CD4-positive, alpha-beta T cell treated with Interleukin-2 at 100 ng/mL for 4 hours (primary cell): ENCODE data around the gene NCL.
A peak's percentile ranks its signal among the peaks of the same experiment; 100 is the strongest.
"Not testable (repeated sequence)": the region's sequence is repeated elsewhere in the genome, so short reads cannot be mapped to it uniquely, and the experiment has no call there.

Source experiments
- DNase-seq: peaks from one replicate; pipeline ENCODE4 v3.0.0-alpha.2; 2020; ENCODE audit warnings: low spot score

The NCL gene

DNA sequence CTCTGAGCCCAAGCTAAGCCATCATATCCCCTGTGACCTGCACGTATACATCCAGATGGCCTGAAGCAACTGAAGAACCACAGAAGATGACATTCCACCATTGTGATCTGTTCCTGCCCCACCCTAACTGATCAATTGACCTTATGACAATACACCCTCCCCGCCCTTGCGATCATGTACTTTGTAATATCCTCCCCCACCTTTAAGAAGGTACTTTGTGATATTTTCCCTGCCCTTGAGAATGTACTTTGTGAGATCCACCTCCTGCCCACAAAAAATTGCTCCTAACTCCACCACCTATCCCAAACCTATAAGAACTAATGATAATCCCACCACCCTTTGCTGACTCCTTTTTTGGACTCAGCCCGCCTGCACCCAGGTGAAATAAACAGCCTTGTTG lies 33.8 kb downstream of the NCL start:
- not testable (repeated sequence) for DNase-seq

DNA sequence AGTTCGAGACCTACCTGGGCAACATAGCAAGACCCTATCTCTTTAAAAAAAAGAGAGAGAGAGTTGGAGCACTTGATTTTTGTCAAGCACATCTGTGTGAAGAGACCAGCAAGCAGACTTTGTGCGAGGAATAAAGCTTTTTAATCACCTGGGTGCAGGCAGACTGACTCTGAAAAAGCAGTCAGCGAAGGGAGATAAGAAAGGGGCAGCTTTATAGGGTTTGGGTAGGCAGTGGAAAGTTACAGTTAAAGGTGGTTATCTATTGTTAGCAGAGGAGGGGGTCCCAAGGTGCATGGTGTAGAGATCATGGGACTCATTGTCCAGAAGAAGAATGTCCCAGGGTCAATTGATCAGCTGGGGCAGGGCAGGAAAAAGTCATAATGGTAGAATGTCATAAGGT lies 34.4 kb downstream of the NCL start:
- DNase-seq: no peak

DNA sequence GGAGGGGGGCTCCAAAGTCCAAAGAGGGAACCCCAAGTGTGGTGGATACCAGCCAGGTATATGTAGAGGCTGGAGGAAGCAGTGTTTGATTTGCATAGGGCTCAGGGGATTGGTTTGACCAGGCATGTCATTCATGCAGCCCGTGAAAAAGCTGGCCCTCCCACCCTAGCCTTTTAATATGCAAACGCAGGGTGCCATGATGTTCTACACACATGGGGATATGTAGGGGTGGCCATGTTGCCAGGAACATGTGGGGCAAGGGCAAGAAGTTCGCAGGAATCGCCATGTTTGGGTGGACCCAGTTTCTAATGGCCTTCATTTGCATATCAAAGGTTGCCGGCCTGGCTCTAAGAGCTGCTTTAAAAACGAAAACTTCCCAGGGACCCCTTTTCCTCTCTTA lies 35.1 kb downstream of the NCL start:
- no peak for DNase-seq

DNA sequence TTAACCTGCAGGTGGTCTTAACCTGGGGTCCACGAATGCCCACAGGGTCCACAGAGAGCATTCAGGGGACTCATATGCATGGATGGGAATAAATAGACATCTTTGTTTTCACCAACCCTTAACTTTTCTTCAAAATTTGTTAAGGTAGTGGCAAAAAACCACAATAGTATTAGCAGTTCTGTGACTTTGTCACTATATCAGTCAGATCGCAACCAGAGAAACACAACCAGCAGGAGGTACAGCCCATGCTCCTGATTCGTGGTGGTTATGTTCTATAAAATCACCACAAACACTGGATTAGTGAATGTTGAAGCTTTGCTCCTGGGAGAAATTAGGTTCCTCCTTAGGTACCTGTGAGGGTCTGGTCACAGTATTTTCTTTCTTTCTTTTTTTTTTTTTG lies 37.2 kb downstream of the NCL start:
- DNase-seq: no peak

DNA sequence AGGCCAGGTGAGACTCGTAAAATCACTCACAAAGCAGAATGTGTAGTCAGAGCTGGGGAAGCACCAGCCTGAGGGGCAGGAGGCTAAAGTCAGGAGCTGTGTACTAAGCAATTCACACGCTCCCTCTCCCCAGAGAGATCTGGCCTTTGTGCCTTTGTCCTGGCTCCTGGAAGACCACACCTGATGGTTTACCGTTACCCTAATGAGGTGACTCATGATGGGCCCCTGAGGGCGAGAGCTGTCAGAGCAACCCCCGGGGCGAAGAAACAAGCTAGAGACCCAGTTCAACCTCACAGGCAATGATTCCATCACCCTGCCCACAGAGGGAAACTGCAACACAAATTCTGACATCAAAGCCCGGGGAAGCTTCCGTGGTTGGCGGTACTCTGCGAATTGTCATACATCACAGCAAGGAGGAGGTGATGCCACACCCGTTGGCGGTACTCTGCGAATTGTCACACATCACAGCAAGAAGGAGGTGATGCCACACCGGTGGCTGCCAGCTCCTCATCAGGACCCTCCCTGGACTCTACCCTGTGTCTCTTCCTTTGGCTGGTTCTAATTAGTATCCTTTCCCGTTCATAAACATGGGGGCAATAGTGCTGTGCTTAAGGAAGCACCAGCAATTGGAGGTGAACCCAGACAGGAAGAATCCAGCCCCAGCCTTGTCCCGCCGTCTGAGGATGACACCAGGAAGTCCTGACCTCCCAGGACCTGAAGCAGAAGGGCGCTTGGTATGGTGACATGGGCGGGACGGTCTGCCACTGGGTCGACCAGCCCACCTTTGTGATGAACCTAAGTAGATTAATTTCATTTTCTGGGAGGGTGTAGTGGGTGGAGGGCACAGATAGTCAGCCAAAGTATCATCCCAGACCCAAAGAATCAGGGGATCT lies 38.2 kb downstream of the NCL start:
- DNase-seq: peak; percentile 85

DNA sequence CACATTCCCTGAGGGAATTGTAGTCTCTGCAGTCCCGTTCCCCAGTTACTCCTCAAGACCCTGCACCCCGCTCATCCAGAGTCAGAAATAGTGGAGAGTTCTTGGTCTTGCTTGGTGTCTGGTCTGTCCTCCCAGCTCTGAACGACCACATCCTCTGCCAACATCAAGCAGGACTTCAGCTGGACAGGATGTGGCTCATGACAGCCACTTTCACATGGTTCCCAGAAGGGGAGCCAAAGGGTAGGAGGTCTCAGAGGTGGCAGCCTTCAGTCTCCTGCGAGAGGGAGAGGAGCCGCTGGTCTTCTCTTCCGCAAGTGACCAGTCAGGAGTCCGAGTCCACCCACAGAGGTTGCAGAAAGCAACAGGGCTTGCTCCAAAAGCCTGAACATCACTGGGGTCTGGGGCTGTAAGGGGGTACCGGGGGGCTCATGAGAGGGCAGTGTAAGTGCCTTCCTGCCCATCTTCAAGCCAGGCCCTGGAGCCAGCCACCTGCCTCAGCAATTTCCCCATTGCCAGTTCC lies 38.9 kb downstream of the NCL start:
- DNase-seq: no peak

DNA sequence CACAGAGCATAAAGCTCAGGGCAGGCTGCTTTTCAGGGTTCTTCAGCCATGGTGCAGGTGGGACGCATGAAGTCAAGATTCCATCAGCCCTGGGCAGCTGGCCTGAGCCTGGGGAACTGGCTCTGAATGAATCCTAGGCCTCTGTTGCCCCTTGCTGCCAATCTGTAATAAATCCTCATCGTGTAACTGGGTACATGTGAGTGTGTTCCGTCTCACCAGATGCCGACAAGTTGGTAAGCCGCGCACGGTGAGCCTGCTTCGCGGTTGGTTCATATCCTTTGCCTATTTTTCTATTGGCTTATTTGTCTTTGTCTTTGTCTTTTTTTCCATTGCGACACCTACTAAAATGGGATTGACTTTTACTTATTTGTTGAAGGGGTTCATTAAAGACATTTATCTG lies 41.1 kb downstream of the NCL start:
- DNase-seq: no peak

DNA sequence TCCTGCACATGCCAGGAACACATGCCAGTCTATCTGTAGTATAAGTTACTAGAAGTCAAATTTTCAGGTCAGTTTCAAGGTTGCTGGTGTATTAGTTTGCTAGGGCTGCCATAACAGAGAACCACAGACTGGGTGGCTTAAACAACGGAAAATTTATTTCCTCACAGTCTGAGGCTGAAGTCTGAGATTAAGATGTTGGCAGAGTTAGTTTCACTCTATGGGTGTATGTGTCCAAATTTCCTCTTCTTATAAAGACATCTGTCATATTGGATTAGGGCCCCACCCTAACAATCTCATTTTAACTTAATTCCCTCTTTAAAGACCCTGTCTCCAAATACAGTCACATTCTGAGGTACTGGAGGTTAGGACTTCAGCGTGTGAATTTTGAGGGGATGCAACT lies 42.2 kb downstream of the NCL start:
- no peak for DNase-seq

DNA sequence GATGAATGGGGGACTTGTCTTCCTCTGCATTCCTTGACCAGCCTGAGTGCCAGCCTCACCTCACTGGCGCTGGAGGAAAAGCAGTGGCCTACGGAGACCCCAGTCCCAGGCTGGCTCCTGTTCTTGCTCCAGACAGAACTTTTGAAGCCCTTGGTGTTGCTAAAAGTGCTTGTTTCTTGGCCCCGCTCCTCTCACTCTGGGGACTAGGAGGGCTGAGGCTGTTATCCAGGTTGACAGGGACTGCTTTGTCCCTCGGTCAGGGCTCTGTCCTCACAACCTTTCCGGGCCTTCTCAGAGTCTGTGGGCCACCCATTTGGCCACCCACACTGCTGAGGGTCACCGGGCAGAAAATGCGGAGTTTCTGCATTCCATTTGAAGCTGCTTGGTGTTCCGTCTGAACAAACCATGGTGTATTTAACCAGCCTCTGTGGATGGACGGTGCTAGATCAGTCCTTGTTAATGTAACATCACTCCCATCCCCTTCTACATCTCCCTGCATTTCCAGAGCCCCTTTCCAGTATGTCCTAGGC lies 43.2 kb downstream of the NCL start:
- no peak for DNase-seq

DNA sequence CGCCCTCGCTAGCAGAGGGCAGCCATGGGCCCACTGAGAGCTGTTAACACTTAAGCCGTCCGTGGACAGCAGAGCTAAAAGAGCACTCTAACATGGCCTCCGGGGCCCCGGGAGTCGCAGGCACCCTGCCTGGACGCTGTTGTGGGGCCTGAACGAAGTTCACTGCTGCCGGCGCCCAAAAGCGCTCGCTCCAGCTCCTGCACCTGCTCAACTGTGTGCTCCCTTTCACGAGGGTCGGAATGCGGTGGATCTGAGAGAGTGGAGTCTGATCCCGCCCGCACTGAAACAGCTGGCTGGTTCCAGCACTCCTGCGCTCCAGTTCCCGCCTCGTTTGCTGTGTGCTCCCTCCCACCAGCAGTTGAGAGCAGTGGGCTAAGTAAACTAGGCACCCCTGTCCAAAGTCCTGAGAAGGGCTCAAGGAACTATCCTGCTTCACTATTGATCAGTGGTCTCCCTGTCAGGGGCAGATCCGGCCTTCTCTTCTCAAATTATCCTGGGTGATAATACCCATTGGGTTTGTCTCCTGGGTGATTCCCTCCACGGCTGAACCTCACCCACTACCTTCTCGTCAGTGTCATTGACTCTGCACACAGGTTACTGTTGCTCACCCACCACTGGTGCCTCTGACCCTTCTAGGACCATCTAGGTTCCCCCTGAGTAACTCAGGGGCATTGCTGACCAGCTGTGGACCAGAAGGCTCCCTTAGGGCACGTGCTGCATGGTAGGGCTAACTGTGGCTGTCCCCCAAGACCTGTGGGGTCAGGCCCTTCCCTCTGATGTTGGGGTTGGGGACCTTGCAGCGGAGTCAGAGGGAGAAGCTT lies 45.3 kb downstream of the NCL start:
- no peak for DNase-seq

DNA sequence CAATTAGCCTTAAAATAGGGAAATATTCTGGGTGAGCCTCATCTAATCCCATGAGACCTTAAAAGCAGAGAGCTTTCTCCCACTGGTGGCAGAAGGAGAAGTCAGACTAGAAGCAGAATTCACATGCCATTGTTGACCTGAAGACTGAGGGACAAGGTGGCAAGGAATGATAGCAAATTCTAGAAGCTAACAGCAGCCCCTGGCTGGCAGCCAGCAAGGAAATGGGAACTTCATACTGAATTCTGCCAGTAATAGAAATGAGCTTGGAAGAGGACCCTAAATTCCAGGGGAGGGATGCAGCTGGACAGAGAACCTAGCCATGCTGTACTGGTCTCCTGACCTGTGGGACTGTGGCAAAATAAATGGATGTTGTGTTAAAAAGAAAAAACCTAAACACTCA lies 49.3 kb downstream of the NCL start:
- no peak for DNase-seq

DNA sequence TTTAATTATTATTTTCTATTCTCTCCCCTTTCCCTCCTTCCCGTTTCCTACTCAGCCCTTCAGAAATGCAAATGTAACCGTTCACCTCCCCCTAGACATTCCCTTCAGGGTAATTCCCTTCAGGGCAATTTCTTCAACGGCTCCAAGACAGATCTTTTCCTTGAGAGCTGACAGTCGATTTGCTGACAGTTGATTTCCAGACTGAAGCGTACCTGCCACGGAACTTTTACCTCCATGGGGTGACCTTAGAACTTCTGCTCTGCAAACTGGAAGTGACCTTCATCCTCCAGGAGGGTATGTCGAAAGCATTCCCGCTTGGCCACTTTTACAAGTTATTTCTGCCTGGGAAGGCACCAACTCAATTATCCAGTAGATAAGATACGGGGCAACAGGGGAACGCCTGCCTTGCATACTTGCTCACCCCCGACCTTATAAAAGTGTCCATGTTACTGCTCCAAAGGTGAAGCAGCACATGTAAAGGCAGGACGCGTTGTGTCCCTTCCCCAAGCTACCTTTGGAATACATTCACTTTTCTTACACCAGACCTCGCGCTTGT lies 50.3 kb downstream of the NCL start:
- DNase-seq: no peak

DNA sequence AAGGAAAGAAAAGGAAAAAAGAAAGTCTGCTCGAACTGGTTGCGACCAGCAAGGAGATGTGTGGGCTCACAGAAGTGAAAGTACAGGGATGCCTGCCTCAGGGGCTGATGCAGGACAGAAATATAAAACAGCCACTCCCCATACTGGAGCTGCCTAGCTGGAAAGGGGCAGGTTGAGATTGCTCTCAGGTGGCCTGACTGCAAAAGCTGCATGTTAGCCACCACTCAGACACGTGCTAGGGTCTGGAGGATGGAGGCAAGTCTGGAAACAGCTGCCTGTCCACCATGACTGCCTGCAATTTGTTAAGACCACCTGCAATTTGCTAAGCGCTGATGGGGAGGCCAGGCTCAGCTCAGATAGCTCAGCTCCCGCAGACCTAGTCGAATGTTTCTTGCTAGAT lies 50.8 kb downstream of the NCL start:
- DNase-seq: no peak

DNA sequence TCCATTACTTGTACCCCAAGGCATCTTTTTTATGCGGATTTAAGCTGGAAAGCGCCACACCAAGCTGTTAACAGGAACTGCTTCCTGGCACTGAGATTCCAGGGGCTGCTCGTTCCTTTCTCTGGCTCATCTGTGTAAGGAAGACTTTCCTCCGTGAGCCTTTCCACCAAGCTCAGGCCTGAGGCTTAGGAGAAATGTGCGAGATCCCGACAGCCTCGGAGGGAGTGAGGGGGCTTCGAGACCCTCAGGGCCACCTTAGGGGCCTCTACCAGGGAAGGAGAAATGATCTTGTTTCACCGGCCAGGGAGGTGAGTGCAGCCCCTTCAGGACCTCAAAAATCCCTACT lies 51.7 kb downstream of the NCL start:
- DNase-seq: no peak

DNA sequence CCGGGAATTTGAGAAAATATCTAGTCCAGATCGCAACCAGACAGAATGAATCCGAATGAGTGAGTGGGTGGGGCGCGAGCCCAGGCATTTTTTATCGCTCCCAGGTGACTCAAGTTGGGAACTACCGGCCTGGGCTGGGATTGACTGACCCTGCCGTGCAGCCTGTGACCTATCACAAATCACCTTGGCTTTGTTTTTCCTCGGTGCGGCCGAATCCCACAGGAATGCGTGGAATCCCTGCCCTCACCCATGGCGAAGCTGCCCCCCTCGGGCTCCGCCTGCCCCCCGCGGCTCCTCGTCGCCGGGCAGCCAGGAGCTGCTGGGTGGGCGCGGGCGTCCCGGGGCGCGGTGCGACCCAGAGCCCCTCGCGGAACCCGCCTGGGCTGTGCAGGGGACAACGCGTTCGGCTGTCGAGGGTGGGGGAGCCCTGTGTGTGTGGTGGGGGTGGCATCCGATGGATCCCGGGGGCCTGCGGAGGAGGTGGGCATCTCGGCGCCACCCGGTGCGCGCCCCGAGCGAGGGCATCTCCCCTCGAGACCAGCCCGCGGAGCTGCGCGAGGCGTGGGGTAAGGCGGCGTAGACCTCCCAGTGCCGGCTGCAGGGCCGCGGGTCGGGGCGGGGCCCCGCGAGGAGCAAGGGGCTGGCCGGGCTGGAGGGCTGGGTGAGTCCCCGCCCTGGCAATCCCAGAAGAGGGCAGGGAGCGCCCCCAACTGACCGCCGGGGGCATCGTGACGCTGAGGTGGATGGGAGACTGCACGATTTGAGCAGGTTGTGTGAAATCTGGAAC lies 52.3 kb downstream of the NCL start:
- DNase-seq: peak; percentile 65

DNA sequence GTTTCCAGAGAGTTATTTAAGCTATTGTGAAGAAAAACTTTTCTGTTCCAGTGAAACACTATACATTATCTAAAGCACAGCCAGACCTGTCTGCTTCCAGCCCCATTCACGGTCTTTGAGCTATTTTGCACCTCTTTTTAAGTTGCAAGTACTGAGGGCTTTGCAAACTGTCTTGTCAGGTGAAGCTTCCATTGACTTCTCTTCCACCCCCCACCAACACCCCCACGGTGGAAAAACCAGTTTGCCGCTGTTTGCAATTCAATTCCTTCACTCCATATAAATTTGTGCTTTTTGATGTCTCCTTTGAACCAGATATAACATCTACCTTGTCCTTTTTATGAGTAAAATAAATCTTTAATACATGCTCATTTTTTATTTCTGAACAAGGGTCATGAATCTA lies 53.0 kb downstream of the NCL start:
- DNase-seq: no peak

DNA sequence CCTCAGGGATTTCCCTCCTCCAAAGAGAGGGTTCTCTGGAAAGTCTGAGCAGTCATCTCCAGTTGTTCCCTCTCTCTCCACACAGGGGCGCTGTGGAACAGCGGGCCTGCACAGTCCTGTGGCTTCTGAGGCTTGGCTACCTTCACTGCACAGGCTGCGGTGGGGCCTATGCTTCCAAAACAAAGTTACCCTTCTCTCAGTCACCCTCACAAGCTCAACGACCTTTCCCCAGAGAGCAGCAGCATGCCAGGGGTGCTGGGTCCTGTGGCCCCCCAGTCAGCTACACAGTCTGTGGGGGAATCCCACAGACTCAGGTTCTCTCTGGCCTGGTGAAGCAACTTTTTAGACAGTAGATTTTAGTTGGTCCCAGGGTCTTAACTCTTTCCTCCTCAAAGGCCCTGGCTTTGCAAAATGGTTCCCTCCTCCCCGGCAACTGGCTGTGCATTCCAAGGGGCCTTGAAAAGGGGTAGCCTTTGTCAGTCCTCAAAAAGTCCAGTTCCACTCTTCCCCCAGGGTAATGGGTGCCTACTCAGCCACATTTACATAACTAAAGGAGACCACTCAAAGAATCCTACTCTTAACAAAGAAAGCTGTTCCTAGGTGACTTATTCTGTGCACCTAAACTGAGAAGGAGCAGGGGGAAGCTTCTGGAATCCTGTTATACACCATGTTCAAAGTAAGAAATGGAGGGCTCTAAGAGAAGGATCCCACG lies 53.8 kb downstream of the NCL start:
- no peak for DNase-seq

DNA sequence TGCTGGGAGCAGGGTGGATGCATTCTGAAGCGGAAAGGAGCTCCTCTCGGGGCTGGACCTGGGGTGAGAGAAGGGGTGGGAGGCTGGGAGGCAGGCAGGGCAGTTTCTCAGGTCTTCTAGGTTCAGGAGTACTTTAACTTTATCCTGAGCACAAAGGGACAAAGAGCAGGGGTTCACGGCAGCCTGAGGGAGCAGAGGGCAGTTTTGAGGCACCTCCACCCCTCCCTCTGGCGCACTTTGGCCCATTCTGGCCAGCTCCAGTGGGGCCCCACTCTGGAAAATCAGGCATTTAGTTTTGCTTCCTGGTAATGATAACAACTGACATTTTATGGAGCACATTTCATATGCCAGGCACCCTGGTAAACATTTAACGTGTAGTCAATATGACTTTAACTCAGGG lies 54.5 kb downstream of the NCL start:
- DNase-seq: no peak

DNA sequence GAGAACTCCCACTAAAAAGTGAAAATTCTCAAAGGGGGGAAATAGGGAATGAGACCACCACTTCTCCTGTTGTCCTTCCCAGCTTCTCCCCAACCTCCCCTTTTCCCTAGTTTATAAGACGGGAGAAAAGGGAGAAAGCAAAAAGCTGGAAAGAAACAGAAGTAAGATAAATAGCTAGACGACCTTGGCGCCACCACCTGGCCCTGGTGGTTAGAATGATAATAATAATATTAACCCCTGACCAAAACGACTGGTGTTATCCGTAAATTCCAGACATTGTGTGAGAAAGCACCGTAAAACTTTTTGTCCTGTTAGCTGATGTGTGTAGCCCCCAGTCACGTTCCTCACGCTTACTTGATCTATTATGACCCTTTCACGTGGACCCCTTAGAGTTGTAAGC lies 56.0 kb downstream of the NCL start:
- DNase-seq: not testable (repeated sequence)

DNA sequence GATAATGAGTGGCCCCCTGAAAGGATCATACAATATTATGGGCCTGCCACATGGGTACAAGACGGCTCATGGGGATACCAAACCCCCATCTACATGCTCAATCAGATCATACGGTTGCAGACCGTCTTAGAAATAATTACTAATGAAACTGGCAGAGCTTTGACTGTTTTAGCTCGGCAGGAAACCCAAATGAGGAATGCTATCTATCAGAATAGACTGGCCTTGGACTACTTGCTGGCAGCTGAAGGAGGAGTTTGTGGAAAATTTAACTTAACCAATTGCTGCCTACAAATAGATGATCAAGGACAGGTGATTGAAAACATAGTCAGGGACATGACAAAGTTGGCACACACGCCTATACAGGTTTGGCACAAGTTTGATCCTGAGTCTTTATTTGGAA lies 56.6 kb downstream of the NCL start:
- DNase-seq: not testable (repeated sequence)
